Cardiac muscle cell (in vitro differentiated cells and primary cell): ENCODE measurements around the gene SKA3. TPM values are rescaled to one million over a fixed set of nuclear protein-coding genes. Genes with fewer than 3 reads are reported as not detected.
A peak's percentile ranks its signal among the peaks of the same experiment; 100 is the strongest.
"Not testable (repeated sequence)": the region's sequence is repeated elsewhere in the genome, so short reads cannot be mapped to it uniquely, and the experiment has no call there.

Source experiments
- DNase-seq, 2 donors: peaks; one replicate each; pipeline versions ENCODE4 v3.0.0 to v3.0.0-alpha.2; 2010 to 2017; ENCODE audit warnings: low read depth in 1 of 2, low spot score in 1 of 2
- H3K27ac ChIP-seq: fragments of 200-600 bp; sonication (generic); 2 replicates; pipeline ENCODE4 v1.5.1; 2016
- H3K27me3 ChIP-seq: fragments of 200-600 bp; sonication (generic); 2 replicates; pipeline ENCODE4 v1.6.0; 2016; ENCODE audit warnings: control low read depth
- H3K36me3 ChIP-seq: fragments of 200-600 bp; sonication (generic); 2 replicates; pipeline ENCODE4 v1.5.1; 2016; ENCODE audit warnings: control low read depth
- H3K4me1 ChIP-seq: fragments of 200-600 bp; sonication (generic); 2 replicates; pipeline ENCODE4 v1.8.1; 2017; ENCODE audit warnings: low read depth, mild to moderate bottlenecking, mixed run types
- H3K4me3 ChIP-seq: fragments of 200-600 bp; sonication (generic); 2 replicates; pipeline ENCODE4 v1.5.1; 2016; ENCODE audit warnings: mild to moderate bottlenecking
- H3K9me3 ChIP-seq: fragments of 200-600 bp; sonication (generic); 2 replicates; pipeline ENCODE4 v1.5.1; 2017; ENCODE audit warnings: low read depth, mild to moderate bottlenecking, control low read depth
- polyA plus RNA-seq: library from polyadenylated mRNA; unstranded; fragments of >200 nt; fragmentation: Nextera tagmentation; extraction: Ambion mirVana; gene quantifications from 2 replicates; pipeline ENCODE4 v1.2.1, GENCODE V29; 2016
- total RNA-seq: library from RNA; depleted of rRNA; stranded (reverse); fragments of >200 nt; gene quantifications from 2 replicates; pipeline ENCODE4 v1.2.3, GENCODE V29; 2016
- TF ChIP-seq, protein P1 (sequence below): IDR thresholded peaks from 2 replicates; pipeline ENCODE4 v1.5.1; 2012; ENCODE audit warnings: low read depth, mild to moderate bottlenecking, low read length

SKA3 gene
- total and polyA plus RNA-seq, 2 experiments from 2014 or later, result 5.1 to 7.8 TPM

DNA sequence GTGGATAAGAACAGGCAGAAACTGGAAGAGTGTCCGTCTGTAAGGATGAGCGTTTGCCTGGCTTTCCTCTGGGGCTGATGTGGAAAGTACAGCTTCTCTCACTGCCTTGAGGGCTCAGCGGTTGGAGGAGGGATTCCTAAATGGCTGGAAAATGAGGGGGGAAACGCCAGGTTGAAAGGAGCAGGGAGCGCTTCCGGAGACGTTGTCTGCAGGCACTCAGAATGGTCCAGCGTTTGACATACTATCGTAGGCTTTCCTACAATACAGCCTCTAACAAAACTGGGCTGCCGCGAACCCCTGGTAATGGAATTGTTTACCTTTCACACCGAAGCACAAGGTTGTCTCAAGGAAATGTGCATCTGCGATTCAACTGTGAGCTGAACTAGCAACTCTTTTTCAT lies 40.0 kb upstream of the SKA3 start:
- no peak overlapping the region for H3K27ac ChIP-seq
- DNase-seq, result no peak
- H3K36me3 ChIP-seq, result no peaks in the 10 kb centered on the region
- TF ChIP-seq, protein P1, sequence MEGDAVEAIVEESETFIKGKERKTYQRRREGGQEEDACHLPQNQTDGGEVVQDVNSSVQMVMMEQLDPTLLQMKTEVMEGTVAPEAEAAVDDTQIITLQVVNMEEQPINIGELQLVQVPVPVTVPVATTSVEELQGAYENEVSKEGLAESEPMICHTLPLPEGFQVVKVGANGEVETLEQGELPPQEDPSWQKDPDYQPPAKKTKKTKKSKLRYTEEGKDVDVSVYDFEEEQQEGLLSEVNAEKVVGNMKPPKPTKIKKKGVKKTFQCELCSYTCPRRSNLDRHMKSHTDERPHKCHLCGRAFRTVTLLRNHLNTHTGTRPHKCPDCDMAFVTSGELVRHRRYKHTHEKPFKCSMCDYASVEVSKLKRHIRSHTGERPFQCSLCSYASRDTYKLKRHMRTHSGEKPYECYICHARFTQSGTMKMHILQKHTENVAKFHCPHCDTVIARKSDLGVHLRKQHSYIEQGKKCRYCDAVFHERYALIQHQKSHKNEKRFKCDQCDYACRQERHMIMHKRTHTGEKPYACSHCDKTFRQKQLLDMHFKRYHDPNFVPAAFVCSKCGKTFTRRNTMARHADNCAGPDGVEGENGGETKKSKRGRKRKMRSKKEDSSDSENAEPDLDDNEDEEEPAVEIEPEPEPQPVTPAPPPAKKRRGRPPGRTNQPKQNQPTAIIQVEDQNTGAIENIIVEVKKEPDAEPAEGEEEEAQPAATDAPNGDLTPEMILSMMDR, result no peak
- H3K27me3 ChIP-seq, result no peaks in the 10 kb centered on the region
- no peaks in the 10 kb centered on the region for H3K4me1 ChIP-seq
- H3K9me3 ChIP-seq, result no peaks in the 10 kb centered on the region
- H3K4me3 ChIP-seq, result no peak overlapping the region

DNA sequence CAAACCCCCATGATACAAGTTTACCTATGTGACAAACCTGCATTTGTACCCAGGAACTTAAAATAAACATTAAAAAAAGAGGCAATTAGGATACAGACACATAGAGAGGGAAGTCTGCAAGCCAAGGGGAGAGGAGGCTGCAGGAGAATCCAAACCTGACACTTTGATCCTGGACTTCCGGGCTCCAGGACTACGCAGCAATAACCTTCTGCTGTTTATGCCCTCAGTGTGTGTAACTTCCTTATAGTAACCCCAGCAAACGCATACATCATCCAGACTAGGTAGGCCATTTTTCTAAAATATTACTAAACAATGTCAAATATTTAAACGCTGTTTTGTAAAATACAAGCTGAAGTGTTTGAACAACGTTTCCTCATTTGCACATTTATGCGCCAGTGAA lies 39.1 kb upstream of the SKA3 start:
- not testable (repeated sequence) for H3K27ac ChIP-seq, DNase-seq, H3K4me3 ChIP-seq, H3K36me3 ChIP-seq, H3K27me3 ChIP-seq, H3K4me1 ChIP-seq, H3K9me3 ChIP-seq

DNA sequence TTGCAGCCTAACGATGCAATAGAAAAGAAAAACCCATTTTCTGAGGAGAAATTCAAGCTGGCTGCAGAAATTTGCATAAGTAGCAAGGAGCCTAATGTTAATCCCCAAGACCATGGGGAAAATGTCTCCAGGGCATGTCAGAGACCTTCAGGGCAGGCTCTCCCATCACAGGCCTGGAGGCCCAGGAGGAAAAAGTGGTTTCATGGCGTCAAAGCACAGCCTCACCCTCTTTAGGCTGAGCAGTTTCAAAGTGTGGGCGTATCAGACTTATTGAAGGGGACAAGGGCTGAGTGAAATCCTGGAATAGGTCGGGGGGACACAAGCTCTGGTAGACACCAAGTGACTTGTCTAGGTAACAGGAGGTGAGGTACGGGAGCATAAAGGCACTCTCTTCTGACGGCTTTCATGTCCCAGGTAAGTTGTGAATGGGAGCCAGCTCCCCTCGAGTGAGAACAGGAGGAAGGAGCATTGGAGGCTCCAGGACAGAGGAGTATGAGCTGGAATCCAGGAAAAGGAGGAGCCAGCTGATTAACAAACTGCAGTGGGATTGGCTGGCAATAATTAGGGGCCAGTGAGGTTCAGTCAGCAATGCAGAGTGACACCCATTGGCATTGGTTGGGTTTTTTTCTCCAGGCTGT lies 35.9 kb upstream of the SKA3 start:
- Histone ChIP-seq H3K36me3 (no peaks in the 10 kb centered on the region), H3K27ac (no peak overlapping the region), H3K4me3 (no peak overlapping the region), H3K4me1 (no peaks in the 10 kb centered on the region), H3K27me3 (no peaks in the 10 kb centered on the region), H3K9me3 (no peaks in the 10 kb centered on the region)
- DNase-seq, result no peak
- TF ChIP-seq, protein P1, result no peak

DNA sequence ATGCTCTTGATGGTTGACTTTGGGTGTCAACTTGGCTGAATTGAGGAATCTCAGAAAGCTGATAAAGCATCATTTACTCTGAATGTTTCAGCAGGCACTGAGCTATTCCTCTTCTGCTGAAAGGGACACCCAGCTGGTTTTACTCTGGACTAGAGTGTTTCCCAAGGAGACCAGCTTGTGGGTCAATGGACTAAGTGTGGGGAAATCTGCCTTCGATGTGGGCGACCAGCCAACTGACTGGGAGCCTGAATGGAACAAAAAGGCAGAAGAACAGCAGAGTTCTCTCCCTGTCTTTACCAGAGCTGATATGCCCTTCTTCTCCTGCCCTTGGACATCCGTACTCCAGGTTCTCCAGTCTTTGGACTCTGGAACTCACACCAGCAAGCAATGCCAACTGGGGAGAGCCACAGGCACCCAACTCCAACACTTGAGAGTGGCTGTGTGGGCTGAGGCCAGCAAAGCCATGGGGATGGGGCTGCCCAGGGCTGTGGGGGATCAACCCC lies 32.4 kb upstream of the SKA3 start:
- Histone ChIP-seq H3K4me1 (no peaks in the 10 kb centered on the region), H3K36me3 (no peaks in the 10 kb centered on the region), H3K27me3 (no peaks in the 10 kb centered on the region), H3K4me3 (no peak overlapping the region), H3K9me3 (no peaks in the 10 kb centered on the region), H3K27ac (no peak overlapping the region)
- TF ChIP-seq, protein P1, result no peak
- peak in 1 of 2 donors; percentile 36 for DNase-seq

DNA sequence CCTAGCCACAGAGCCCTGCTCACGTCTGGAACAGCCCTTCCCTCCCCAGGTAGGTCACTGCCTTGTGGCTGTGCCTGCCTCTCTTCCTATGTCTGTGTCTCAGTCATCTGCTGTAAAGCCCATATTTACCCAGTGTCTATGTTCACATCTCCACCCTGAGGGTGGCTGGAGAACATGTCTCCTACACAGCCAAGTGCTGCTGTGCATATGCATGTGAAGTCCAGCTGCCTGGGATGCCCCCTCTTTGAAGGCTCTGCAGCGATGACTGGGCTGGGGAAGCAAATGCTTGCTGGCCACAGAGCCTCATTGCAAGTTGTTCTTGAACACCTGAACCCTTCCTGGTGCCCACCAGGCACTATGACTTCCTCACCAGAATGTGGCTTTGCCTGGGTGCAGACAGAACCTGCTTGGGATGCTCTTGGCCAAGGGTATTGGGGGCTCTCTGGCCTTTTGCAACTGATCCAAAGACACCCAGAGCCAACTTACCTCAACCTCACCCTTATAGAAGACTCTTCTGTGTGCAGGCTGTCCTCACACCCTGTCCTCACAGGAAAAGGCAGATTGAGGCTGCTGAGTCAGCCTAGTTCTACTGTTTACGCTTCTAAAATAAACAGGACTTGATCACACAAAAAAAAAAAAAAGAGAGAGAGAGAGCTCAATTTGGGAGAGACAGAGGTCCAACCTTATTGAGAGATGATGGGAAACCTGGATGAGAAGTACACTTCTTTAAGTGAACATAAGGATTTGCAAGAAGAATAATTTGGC lies 26.6 kb upstream of the SKA3 start:
- Histone ChIP-seq H3K4me3 (no peak overlapping the region), H3K4me1 (no peaks in the 10 kb centered on the region), H3K9me3 (no peaks in the 10 kb centered on the region), H3K27ac (no peak overlapping the region), H3K36me3 (no peaks in the 10 kb centered on the region), H3K27me3 (no peaks in the 10 kb centered on the region)
- TF ChIP-seq, protein P1, result no peak
- no peak for DNase-seq

DNA sequence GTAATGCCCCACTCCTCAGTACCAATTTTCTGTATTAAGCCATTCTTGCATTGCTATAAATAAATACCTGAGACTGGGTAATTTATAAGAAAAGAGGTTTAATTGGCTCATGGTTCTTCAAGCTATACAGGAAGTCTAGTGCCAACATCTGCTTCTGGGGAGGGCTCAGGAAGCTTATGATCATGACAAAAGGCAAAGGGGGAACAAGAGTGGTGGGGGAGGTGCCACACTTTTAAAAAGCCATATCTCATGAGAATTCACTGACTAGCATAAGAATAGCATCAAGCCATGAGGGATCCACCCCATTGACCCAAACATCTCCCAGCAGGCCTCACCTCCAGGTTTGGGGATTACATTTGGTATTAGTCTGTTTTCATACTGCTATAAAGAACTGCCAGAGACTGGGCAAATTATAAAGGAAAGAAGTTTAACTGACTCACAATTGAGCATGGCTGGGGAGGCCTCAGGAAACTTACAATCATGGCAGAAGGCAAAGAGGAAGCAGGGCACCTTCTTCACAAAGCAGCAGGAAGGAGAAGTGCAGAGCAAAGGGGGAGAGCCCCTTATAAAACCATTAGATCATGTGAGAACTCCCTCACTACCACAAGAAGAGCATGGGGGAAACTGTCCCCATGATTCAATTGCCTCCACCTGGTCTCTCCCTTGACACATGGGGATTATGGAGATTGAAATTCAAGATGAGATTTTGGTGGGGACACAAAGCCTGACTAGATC lies 25.3 kb upstream of the SKA3 start:
- H3K27ac ChIP-seq, DNase-seq, H3K9me3 ChIP-seq, H3K27me3 ChIP-seq, H3K36me3 ChIP-seq, H3K4me1 ChIP-seq, H3K4me3 ChIP-seq: not testable (repeated sequence)

DNA sequence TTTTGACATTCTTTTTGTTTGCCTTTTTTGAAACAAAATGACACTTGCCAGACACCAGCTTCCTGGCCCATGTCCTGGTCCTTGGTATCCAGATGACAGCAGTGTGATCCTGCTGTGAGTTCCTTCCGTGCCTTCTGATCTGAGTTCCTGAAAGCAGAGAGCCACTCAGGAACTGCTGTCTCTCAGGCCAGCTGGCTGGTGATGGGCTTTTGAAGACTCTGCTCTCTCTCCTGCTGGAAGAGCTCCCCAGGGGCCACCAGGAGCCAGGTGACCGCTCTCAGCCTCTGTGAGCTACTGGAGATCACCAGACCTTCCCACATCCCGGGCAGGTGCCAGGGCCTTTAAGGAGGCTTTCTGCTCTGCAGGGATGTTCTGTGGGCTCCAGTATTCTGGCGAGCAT lies 22.0 kb upstream of the SKA3 start:
- H3K27ac ChIP-seq, H3K27me3 ChIP-seq, DNase-seq, H3K4me3 ChIP-seq, H3K4me1 ChIP-seq, H3K36me3 ChIP-seq, H3K9me3 ChIP-seq: not testable (repeated sequence)

DNA sequence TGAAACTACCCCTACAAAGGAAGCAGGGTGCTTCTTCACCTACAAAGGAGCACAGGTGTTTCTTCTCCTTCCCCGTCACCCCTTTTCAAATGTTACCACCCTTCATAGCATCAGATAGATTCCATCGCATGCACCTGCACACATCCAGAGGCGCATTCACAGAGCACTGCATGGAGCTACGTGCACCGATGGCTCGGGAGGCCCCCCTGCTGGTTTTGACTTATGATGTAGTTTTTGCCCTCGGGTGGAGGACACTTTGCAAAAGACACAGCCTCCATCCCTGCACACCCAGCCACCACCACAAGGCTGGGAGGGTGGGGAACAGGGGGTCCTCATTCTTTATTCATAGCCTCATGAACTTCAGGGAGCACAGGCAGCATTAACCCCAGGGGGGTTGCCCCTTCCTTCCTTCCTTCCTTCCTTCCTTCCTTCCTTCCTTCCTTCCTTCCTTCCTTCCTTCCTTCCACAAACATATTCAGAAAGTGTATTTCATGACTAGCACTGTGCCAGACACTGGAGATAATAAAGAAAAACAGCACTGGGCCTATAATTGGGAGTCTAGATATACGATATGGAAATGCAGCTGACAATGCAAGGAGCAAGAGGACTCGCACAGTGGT lies 21.4 kb upstream of the SKA3 start:
- H3K36me3 ChIP-seq, H3K27me3 ChIP-seq, H3K9me3 ChIP-seq, DNase-seq, H3K4me1 ChIP-seq, H3K4me3 ChIP-seq, H3K27ac ChIP-seq: not testable (repeated sequence)

DNA sequence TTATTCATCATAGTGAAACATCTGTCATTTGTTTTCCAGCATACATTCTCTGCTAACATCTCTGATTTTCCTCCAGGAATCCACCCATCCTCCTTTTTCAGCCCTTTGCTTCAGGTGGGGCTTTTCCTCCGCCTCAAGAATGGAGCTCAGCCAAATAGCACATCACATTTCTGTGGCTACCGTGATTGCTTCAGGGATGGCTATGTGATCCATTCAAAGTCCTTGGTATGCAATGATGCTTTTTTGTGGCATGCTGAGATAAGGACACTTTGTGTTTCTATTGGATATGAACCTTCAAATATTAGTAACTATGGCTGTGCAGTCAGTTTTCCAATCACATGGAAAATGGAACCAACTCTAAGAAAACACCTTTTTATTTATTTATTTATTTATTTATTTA lies 18.4 kb upstream of the SKA3 start:
- H3K4me1 ChIP-seq, H3K27me3 ChIP-seq, H3K27ac ChIP-seq, H3K9me3 ChIP-seq, H3K36me3 ChIP-seq, H3K4me3 ChIP-seq: not testable (repeated sequence)
- peak in 1 of 2 donors; percentile 18 for DNase-seq
